ENCODE measurements around the gene SPAG4.

GRCh38 chr20:35632539-35633115 is 17.0 kb downstream of the SPAG4 start:
- TF ChIP-seq POLR2AphosphoS5 (IDR thresholded peaks at IDR 0.05; ENCODE audit: low read length): no peak
- no peak for TF ChIP-seq BCL11A (IDR thresholded peaks at IDR 0.05; ENCODE audit: low read depth, low read length)
- TF ChIP-seq, protein P1, sequence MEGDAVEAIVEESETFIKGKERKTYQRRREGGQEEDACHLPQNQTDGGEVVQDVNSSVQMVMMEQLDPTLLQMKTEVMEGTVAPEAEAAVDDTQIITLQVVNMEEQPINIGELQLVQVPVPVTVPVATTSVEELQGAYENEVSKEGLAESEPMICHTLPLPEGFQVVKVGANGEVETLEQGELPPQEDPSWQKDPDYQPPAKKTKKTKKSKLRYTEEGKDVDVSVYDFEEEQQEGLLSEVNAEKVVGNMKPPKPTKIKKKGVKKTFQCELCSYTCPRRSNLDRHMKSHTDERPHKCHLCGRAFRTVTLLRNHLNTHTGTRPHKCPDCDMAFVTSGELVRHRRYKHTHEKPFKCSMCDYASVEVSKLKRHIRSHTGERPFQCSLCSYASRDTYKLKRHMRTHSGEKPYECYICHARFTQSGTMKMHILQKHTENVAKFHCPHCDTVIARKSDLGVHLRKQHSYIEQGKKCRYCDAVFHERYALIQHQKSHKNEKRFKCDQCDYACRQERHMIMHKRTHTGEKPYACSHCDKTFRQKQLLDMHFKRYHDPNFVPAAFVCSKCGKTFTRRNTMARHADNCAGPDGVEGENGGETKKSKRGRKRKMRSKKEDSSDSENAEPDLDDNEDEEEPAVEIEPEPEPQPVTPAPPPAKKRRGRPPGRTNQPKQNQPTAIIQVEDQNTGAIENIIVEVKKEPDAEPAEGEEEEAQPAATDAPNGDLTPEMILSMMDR (IDR thresholded peaks at IDR 0.05 in 2 of 3, conservative IDR thresholded peaks at IDR 0.05 in 1 of 3; ENCODE audit: control insufficient read depth in 2 of 3, extremely low read depth in 1 of 3, insufficient read depth in 1 of 3, low read depth in 3 of 3, low read length in 3 of 3): no peak
- TF ChIP-seq ETV6 (conservative IDR thresholded peaks at IDR 0.05 in 1 of 2, IDR thresholded peaks at IDR 0.05 in 1 of 2; ENCODE audit: borderline replicate concordance in 1 of 2, low read depth in 1 of 2): no peak
- no peak for TF ChIP-seq ATF7 (IDR thresholded peaks at IDR 0.05; ENCODE audit: low read depth)
- no peak for TF ChIP-seq RAD51 (IDR thresholded peaks at IDR 0.05)
- TF ChIP-seq EGR1 (IDR thresholded peaks at IDR 0.05; ENCODE audit: borderline replicate concordance in 1 of 2, low read depth in 2 of 2, low read length in 2 of 2): no peak
- TF ChIP-seq CREM (IDR thresholded peaks at IDR 0.05; ENCODE audit: low read depth): no peak
- TF ChIP-seq PKNOX1 (IDR thresholded peaks at IDR 0.05): no peak
- no peak for TF ChIP-seq KDM1A (IDR thresholded peaks at IDR 0.05; ENCODE audit: borderline replicate concordance)
- no peak for TF ChIP-seq BHLHE40 (IDR thresholded peaks at IDR 0.05; ENCODE audit: borderline replicate concordance in 1 of 2, low read depth in 2 of 2, low read length in 1 of 2)
- no peak for TF ChIP-seq RFX5 (IDR thresholded peaks at IDR 0.05; ENCODE audit: low read depth, low read length)
- TF ChIP-seq, protein P2, sequence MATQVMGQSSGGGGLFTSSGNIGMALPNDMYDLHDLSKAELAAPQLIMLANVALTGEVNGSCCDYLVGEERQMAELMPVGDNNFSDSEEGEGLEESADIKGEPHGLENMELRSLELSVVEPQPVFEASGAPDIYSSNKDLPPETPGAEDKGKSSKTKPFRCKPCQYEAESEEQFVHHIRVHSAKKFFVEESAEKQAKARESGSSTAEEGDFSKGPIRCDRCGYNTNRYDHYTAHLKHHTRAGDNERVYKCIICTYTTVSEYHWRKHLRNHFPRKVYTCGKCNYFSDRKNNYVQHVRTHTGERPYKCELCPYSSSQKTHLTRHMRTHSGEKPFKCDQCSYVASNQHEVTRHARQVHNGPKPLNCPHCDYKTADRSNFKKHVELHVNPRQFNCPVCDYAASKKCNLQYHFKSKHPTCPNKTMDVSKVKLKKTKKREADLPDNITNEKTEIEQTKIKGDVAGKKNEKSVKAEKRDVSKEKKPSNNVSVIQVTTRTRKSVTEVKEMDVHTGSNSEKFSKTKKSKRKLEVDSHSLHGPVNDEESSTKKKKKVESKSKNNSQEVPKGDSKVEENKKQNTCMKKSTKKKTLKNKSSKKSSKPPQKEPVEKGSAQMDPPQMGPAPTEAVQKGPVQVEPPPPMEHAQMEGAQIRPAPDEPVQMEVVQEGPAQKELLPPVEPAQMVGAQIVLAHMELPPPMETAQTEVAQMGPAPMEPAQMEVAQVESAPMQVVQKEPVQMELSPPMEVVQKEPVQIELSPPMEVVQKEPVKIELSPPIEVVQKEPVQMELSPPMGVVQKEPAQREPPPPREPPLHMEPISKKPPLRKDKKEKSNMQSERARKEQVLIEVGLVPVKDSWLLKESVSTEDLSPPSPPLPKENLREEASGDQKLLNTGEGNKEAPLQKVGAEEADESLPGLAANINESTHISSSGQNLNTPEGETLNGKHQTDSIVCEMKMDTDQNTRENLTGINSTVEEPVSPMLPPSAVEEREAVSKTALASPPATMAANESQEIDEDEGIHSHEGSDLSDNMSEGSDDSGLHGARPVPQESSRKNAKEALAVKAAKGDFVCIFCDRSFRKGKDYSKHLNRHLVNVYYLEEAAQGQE (IDR thresholded peaks at IDR 0.05; ENCODE audit: low read depth, low read length): no peak
- no peak for TF ChIP-seq POLR2A (IDR thresholded peaks at IDR 0.05; ENCODE audit: low read depth, low read length)

All from GM12878 (cell line).